GM12878 (cell line): ENCODE measurements around the gene GFRA1.

ENCODE experiments used
- ATF7 ChIP-seq: fragments of 450-650 bp; IDR thresholded peaks from 2 replicates; pipeline ENCODE4 v1.6.1; 2016; ENCODE audit warnings: low read depth, mild to moderate bottlenecking
- MEF2A ChIP-seq: IDR thresholded peaks from 2 replicates; pipeline ENCODE4 v1.6.1; 2011; ENCODE audit warnings: low read depth, mild to moderate bottlenecking, low read length, moderate library complexity; ENCODE audit not compliant: insufficient read depth
- MXI1 ChIP-seq: fragments of 150-350 bp; IDR thresholded peaks from 2 replicates; pipeline ENCODE4 v1.6.1; 2011; ENCODE audit warnings: low read depth, mild to moderate bottlenecking, inconsistent platforms, low read length, improper control_type of control experiment
- RB1 ChIP-seq: fragments of 450-650 bp; formaldehyde crosslinking; IDR thresholded peaks from 2 replicates; pipeline ENCODE4 v1.6.1; 2017; ENCODE audit warnings: mild to moderate bottlenecking, borderline replicate concordance
- TAF1 ChIP-seq: IDR thresholded peaks from 2 replicates; pipeline ENCODE4 v1.6.1; 2011; ENCODE audit warnings: mild to moderate bottlenecking, low read depth, low read length, borderline replicate concordance
- TF ChIP-seq, protein P1 (sequence below), 3 experiments: IDR thresholded peaks in 2 of 3; conservative IDR thresholded peaks in 1 of 3; 2 replicates each; pipeline ENCODE4 v1.5.1; 2011; ENCODE audit warnings: low read depth in 3 of 3, low read length in 3 of 3, mild to moderate bottlenecking in 3 of 3, control low read depth in 2 of 3, moderate library complexity in 2 of 3, inconsistent platforms in 1 of 3, mixed read lengths in 1 of 3; ENCODE audit not compliant: control insufficient read depth in 2 of 3, insufficient read depth in 1 of 3; ENCODE audit errors: extremely low read depth in 1 of 3

DNA sequence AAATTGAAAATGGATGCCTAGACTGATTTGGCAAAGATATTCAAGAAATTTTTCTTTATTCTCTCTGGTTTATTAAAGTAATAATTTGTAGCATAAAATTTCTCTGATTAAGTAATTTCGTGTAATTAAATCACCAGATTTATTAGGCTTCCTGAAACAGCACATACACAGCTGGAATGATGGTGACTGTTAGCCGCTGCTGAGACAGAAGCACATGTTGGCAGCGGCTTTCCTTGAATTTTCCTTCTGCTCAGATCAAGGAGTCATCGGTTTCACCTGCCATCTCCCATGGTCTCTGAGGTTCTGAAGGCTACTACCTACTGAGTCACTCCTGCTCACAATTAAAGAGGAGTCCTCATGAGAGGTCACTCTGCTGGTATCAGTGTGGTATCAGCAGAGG is 101.5 kb downstream of the GFRA1 start:
- TF ChIP-seq RB1 (no peak), ATF7 (no peak), TAF1 (no peak), MEF2A (no peak), MXI1 (no peak)
- TF ChIP-seq, protein P1, sequence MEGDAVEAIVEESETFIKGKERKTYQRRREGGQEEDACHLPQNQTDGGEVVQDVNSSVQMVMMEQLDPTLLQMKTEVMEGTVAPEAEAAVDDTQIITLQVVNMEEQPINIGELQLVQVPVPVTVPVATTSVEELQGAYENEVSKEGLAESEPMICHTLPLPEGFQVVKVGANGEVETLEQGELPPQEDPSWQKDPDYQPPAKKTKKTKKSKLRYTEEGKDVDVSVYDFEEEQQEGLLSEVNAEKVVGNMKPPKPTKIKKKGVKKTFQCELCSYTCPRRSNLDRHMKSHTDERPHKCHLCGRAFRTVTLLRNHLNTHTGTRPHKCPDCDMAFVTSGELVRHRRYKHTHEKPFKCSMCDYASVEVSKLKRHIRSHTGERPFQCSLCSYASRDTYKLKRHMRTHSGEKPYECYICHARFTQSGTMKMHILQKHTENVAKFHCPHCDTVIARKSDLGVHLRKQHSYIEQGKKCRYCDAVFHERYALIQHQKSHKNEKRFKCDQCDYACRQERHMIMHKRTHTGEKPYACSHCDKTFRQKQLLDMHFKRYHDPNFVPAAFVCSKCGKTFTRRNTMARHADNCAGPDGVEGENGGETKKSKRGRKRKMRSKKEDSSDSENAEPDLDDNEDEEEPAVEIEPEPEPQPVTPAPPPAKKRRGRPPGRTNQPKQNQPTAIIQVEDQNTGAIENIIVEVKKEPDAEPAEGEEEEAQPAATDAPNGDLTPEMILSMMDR (IDR thresholded peaks at IDR 0.05 in 2 of 3, conservative IDR thresholded peaks at IDR 0.05 in 1 of 3; ENCODE audit: control insufficient read depth in 2 of 3, extremely low read depth in 1 of 3, insufficient read depth in 1 of 3, low read depth in 3 of 3, low read length in 3 of 3), result no peak
